GM19351 (cell line): ENCODE measurements around the gene EDDM3A.

Source experiments
- ATAC-seq: cut with Tn5 transposase; IDR thresholded peaks from one replicate; pipeline ENCODE4 v1.9.1; 2021; ENCODE audit warnings: mild to moderate bottlenecking, moderate library complexity; ENCODE audit not compliant: unreplicated experiment

Gene EDDM3A

DNA sequence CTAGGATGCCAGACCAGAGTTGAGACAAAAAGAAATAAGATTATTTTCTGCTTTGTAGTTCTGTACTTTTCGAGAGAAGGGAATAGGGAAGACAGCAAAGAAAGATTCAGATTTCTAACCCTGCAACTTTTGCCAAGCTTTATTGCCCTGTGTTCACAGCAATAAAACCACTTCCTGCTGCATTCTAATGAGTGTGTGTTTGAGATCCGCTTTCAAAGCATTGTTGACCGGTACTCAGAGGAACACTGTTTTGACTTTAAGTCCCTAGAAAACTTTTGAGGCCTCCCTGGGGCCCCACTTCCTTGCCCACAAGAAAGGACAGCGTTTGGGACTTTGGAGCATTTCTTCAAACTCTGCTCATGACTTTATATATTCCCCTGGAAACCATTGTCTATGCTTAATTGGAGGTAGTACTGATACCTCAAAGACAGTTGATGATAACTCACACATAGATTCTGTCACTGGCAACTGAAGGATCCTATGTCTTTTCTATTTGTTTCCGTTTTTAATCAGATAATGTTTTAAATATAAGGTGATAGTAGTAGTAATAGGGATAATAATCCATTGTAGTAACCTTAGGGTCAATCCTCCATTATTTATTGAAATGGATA is 36.7 kb downstream of the EDDM3A start:
- ATAC-seq: no peak

DNA sequence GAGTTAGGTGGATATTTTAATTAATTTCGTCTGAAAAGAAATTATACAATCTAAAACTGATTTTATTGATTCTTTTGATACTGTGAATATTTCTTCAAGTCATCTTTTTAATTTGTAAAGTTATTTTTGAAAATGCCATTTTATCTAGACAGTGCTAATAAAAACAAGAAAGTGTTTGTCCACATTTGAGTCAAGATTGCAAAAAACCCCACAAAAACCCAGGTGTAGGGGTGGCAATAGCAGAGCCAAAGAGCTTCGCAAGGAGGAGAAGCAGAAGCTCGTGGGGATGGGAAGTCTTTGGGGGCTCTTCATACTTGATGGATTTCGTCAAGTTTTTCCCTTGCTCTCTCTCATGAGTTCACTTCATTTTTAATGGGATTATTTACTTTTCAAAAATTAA is 41.3 kb downstream of the EDDM3A start:
- ATAC-seq: no peak

DNA sequence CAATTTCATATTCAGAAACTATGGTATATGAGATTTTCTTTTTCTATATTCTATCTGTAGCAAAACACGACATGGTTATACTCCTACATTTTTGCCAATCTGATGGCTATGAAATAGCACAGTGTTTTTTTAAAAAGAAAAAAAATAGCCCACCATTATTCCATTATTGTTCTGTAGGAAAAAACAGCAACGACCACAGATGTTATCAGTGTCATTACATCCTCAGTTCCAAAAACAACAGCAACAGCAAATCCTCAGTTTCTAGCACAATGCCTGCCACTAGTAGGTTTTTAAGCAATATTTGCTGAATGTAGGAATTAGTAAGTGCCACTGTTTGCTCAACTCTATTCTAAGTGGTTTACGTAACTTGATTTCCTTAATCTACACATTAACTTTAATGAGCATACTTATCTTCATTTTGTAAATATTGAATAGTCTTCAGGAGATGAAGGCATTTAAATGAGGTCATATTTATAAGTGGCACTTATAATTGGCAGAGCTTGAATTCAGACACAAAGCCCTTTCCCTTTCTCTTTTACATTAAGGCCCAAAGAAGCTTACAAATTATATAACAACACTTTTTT is 43.6 kb downstream of the EDDM3A start:
- no peak for ATAC-seq

DNA sequence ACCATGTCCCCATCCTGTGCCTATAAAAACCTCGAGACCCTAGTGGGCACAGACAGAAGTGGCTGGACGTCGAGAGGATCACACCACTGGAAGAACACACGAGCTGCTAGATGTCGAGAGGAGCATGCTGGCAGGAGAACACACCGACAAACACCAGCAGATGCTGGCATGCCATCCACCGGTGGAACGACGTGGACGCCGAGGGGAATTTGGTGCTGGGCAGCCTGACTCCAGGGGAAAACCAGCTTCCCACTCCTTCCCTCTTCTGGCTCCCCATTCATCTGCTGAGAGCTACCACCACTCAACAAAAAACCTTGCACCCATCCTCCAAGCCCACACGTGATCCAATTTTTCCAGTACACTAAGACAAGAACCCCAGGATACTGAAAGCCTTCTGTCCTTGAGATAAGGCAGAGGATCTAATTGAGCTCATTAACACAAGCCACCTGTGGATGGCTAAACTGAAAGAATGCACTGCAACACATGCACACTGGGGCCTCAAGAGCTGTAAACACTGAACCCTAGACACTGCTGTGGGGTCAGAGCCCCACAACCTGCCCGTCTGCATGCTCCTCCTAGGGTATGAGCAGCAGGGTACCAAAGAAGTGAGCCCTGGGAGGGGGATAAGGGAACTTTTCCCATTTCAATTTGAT is 44.9 kb downstream of the EDDM3A start:
- no peak for ATAC-seq

DNA sequence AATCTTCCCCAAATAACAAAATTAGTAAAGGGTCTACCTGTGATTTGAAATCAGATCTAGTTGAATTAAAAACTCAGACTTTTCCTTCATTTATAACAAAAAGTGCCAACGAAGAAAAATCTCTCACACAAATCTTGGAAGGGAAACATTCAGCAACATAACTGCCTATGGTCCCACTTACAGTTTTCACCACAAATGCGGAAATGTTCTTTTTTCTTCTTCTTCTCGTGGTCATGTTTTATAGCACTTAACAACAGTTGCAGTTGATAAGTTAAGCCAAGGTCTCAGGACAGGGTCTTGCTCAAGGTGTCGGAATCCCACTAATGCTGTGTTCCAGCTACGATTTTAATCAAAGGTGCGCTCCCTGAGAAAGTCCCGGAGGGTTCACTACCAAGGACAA is 45.5 kb downstream of the EDDM3A start:
- ATAC-seq: no peak

DNA sequence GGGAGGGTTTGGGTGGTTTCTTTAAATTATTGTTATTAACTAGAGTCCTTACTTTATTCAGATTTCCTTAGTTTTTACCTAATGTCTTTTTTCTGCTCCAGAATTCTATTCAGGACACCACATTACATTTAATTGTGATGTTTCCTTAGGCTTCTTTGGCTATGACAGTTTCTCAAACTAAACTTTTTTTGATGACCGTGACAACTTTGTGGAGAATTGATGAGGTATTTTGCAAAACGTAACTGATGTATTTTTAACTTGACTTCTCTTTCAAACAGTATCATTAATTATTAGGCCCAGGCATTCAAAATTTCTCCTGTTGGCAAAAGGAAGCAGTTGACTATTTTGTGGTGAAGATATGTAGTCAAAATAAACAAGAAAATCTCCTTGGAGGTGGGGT is 45.9 kb downstream of the EDDM3A start:
- ATAC-seq: no peak

DNA sequence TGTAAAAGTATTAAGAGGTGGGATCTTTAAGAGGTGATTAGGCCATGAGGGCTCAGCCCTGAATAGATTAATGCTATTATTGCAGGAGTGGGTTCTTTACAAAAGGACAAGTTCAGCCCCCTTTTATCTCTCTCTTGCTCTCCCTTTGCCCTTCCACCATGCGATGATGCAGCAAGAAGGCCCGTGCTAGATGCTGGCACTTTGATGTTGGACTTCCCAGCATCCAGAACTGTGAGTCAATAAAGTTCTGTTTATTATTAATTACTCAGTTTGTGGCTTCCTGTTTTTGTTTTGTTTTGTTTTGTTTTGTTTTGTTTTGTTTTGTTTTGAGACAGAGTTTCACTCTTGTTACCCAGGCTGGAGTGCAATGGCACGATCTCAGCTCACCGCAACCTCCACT is 46.9 kb downstream of the EDDM3A start:
- no peak for ATAC-seq

DNA sequence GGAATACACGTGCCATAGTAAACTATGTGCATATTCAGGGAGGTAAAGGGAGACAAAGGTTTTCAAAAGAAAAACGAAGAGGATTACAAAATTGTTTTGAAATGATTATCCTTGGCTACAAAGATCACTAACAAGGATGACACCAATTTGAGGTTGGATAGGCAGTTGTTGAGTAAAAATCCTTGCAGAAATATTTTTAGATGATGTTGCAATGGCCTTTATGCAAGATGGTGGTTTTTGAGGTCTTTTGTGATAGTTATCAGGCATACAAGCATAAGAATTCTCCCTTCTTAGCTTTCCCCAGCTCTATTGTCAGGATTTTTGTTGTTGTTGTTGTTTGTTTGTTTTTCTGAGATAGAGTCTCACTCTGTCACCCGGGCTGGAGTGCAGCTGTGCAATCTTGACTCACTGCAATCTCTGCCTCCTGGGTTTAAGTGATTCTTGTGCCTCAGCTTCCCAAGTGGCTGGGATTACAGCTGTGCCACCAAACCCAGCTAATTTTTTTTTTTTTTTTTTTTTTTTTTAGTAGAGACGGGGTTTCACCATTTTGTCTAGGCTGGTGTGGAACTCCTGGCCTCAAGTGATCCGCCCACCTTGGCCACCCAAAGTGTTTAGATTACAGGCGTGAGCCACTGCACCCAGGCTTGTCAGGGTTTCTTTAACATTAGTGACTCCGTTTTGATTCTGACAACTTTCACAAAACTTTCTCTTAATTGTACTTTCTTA is 49.1 kb downstream of the EDDM3A start:
- ATAC-seq: no peak

DNA sequence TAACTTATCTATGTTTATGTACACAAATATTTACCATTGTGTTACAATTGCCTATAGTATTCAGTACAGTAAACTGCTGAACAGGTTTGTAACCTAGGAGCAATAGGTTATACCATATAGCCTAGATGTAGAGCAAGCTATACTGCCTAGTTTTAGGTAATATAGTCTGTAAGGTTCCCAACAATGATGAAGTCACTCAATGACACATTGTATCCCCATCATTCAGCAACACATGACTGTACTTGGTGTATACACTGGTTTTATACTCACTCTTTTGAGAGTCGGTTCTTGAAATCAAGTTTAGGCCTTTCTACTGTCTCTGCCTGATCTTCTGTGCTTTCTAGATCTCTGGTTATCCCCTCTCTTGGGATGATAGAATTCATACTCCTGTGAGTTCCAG is 51.5 kb downstream of the EDDM3A start:
- ATAC-seq: no peak
